RWPE1 (cell line): Measurements from ENCODE around the gene RASGRF2.

Experiments
- CTCF ChIA-PET: fragments of 350-600 bp; sonication (Branson Sonifier 250); formaldehyde crosslinking; extraction: SDS; loops from one replicate; lab custom pipeline; 2021; lab: Yijun Ruan, JAX
- POLR2A ChIA-PET: fragments of 400-600 bp; formaldehyde crosslinking; extraction: SDS; loops from one replicate; lab custom pipeline; 2020; ENCODE audit warnings: antibody characterized with exemption; ENCODE audit not compliant: low non-redundant PET; lab: Yijun Ruan, JAX
- DNase-seq: peaks from one replicate; pipeline ENCODE4 v3.0.0; 2012; ENCODE audit warnings: low spot score
- H3K27ac ChIP-seq: fragments of 450-650 bp; 2 replicates; pipeline ENCODE4 v1.5.1; 2017
- CTCF ChIP-seq: fragments of 450-650 bp; conservative IDR thresholded peaks from 2 replicates; pipeline ENCODE4 v1.5.1; 2017; ENCODE audit warnings: low read depth, mild to moderate bottlenecking

The RASGRF2 gene

GRCh38 chr5:80985600-80986228, 25.6 kb downstream of the RASGRF2 start:
- DNase-seq, result no peak
- ChIA-PET POLR2A (interaction anchor here (0.7 kb wide), 1 partner anchor 18 kb away, joined by 3 read pairs; no protein-coding TSS in a partner anchor), CTCF (no interaction called here)
- no peak overlapping the region for H3K27ac ChIP-seq
- no peak for TF ChIP-seq CTCF

DNA sequence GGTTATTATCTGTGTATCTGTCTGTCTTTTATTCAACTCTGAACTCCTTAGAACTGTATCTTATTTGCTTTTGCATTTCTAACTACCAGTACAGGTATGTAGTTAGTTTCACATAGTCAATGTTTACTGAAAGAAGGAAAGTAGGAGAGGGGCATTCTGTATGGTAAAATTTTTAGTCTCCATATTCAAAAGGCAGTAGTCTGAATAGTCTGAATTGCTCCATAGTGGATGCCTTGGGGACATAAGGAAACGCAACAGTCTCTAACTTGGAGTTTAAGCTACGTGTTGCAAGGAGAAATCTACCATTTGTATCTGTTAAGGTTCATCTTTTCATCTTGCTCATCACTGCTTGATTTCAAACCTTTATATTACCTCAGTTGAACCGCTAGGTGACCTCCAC, 26.2 kb downstream of the RASGRF2 start:
- H3K27ac ChIP-seq, result no peak overlapping the region
- TF ChIP-seq CTCF, result no peak
- POLR2A ChIA-PET, result interaction anchor here (0.7 kb wide), 1 partner anchor 19 kb away, joined by 3 read pairs; no protein-coding TSS in a partner anchor
- no peak for DNase-seq
- CTCF ChIA-PET, result interaction anchor here (0.6 kb wide), 1 partner anchor 665 kb away, joined by 9 read pairs; no protein-coding TSS in a partner anchor

DNA sequence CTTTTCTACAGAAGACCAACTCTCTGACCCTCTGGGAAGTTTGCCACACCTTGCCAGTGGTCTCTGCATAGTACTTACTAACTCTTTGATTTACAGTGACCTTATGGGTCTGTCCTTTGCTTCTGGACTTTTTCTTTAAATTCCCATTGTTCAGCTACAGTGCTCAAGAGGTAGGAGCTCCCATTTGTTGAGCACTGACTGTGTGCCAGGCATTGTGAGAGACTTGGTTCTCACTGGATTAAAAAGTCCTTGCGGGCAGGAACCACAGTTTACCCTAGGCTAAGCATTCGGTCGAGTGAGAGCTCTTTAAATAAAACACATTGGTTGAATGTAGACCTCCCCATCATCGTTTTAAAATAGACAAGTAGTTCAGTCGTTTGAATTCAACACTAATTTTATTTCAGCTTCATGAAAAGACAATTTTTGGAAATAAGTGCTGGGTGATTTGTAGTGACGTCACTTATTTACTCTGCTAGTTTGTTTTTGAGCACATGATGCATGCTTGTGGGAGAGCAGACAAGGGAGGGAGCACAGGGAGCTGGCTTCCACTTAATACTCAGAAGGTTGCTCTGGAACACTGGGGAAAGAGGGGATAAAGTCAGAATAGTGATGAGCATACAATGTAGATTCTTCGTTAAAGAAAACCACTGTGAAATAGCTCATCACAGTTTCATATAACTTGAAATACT, 27.1 kb downstream of the RASGRF2 start:
- ChIA-PET CTCF (interaction anchor here (0.6 kb wide), 1 partner anchor 666 kb away, joined by 9 read pairs; no protein-coding TSS in a partner anchor), POLR2A (no interaction called here)
- DNase-seq, result no peak
- no peak overlapping the region for H3K27ac ChIP-seq
- TF ChIP-seq CTCF, result no peak

- no peak for TF ChIP-seq CTCF
- CTCF ChIA-PET, result interaction anchor here (0.7 kb wide), 1 partner anchor 30 kb away, joined by 3 read pairs; no protein-coding TSS in a partner anchor
- DNase-seq, result no peak
- POLR2A ChIA-PET, result no interaction called here
- H3K27ac ChIP-seq, result no peak overlapping the region
Observed at GRCh38 chr5:80988419-80988935, 28.3 kb downstream of the RASGRF2 start.

DNA sequence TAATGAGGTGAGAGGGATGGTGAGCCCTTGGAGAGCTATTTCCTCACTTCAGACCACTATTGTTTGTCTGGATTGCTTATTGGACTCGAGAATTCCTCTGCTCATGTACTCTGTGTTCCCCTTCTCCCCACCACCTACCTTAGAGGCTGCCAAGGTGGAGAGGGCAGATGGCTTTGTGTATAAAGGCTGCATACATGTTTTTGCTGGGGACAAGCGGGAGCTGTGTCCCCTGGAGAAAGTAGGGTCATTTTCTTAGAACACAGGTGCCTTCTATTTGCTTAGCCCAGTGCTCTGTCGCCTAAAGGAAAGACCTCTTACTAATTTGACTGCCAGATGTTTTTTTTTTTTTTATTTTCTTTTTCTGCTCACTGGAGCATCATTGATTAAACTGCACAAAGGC, 29.7 kb downstream of the RASGRF2 start:
- ChIA-PET POLR2A (no interaction called here), CTCF (interaction anchor here (1.3 kb wide), 1 partner anchor 150 kb away, joined by 3 read pairs; no protein-coding TSS in a partner anchor)
- no peak overlapping the region for H3K27ac ChIP-seq
- no peak for DNase-seq
- no peak for TF ChIP-seq CTCF

DNA sequence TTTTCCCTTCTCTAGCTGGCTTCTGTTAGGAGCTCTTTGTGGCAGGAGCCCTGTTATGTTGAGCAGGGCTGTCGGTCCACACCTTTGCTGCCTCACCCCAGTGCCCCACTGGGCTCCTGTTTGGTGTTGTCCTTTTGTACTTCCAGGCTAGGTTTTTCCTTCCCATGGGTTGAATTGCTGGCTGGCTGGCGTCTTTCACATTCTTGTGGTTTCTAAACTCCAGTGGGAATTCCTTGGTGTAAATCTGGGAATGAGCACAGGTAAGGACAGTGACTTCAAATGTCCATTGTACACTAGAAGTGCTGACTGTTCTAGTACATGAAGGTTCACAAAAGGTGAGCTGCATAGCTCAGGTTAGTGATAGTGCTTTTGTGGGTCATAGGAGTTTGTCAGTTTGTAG, 30.4 kb downstream of the RASGRF2 start:
- H3K27ac ChIP-seq, result no peak overlapping the region
- POLR2A ChIA-PET, result no interaction called here
- no peak for TF ChIP-seq CTCF
- CTCF ChIA-PET, result interaction anchor here (1.3 kb wide), 1 partner anchor 151 kb away, joined by 3 read pairs; no protein-coding TSS in a partner anchor
- peak; percentile 59 for DNase-seq
